Astrocyte of the cerebellum (primary cell): ENCODE results near the gene MUC13.

Experiments used
- DNase-seq: peaks from one replicate; pipeline ENCODE4 v3.0.0-alpha.2; 2011; ENCODE audit warnings: low read depth
- H3K4me3 ChIP-seq: 2 replicates; pipeline ENCODE4 v1.5.1; 2011; ENCODE audit warnings: mild to moderate bottlenecking, low read depth, low read length, moderate library complexity
- in situ Hi-C: cut with HindIII; loops from 2 replicates; pipeline ENCODE4 v1.10.0; 2017; ENCODE audit warnings: low sequenced_read_pairs
- TF ChIP-seq, protein P1 (sequence below): IDR thresholded peaks from 2 replicates; pipeline ENCODE4 v1.5.1; 2012; ENCODE audit warnings: low read length, low read depth, moderate library complexity, mild to moderate bottlenecking; ENCODE audit errors: missing control alignments

The MUC13 gene

DNA sequence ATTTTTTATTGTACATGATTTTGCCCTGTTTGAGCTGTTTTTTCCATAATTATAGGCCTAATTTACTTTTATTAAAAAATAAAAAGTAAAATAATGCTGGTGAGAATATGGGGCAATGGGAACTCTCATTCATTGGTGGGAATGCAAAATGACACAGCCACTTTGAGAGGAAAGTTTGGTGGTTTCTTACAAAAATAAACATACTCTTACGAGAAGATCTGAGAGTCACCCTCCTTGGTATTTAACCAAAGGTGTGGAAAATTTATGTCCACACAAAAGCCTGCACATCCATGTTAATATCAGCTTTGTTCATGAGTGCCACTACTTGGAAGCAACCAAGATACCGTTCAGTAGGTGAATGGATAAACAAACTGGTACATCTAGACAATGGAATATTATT, 9.8 kb downstream of the MUC13 start:
- DNase-seq, result no peak
- in situ Hi-C loops, result no loop called here
- no peak overlapping the region for H3K4me3 ChIP-seq
- TF ChIP-seq, protein P1, sequence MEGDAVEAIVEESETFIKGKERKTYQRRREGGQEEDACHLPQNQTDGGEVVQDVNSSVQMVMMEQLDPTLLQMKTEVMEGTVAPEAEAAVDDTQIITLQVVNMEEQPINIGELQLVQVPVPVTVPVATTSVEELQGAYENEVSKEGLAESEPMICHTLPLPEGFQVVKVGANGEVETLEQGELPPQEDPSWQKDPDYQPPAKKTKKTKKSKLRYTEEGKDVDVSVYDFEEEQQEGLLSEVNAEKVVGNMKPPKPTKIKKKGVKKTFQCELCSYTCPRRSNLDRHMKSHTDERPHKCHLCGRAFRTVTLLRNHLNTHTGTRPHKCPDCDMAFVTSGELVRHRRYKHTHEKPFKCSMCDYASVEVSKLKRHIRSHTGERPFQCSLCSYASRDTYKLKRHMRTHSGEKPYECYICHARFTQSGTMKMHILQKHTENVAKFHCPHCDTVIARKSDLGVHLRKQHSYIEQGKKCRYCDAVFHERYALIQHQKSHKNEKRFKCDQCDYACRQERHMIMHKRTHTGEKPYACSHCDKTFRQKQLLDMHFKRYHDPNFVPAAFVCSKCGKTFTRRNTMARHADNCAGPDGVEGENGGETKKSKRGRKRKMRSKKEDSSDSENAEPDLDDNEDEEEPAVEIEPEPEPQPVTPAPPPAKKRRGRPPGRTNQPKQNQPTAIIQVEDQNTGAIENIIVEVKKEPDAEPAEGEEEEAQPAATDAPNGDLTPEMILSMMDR, result no peak

DNA sequence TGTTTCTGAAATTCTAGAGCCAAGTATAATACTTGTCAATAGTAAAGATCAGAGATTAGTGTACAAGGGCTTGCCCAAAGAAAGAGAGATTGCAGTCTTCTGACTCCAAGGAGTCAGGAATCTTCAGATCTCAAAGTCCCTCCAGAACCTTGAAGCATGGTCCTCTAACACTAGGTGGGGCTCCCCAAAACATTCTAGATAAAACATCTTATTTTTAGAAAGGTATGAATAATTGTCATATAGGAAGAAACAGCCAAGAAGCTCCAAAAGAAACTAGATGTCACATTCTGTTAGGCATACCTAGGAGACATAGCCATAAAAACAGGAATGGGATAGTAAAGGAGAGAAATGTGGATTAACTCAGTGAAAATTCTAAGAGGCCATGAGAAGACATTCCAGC, 10.7 kb downstream of the MUC13 start:
- in situ Hi-C loops, result no loop called here
- DNase-seq, result no peak
- no peak overlapping the region for H3K4me3 ChIP-seq
- TF ChIP-seq, protein P1, result peak; percentile 29

DNA sequence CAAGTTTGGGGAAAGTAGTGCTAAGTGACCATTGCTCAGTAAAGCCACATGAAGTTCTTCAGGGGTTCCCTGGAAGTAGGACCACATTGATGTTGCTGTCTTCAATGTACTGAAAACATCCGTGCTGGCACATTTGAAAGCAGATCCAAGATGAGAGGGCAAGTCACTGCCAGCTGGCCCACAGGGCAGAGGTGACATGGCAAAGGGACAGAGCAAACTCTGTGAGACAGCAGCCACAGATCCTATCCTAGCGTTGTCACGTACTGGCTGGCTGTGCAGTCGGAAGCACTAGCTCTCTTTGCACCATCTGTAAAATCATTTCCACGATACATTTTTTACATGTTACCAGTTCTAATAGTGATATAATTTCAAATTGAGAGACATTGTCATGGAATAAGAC, 13.8 kb downstream of the MUC13 start:
- DNase-seq, result no peak
- in situ Hi-C loops, result no loop called here

GRCh38 chr3:124919756-124920155, 14.8 kb downstream of the MUC13 start:
- in situ Hi-C loops, result no loop called here
- no peak overlapping the region for H3K4me3 ChIP-seq
- DNase-seq, result no peak
- TF ChIP-seq, protein P1, result no peak

More for the DNA sequence above, 13.8 kb downstream of the MUC13 start:
- TF ChIP-seq, protein P1, result no peak
- H3K4me3 ChIP-seq, result no peak overlapping the region

DNA sequence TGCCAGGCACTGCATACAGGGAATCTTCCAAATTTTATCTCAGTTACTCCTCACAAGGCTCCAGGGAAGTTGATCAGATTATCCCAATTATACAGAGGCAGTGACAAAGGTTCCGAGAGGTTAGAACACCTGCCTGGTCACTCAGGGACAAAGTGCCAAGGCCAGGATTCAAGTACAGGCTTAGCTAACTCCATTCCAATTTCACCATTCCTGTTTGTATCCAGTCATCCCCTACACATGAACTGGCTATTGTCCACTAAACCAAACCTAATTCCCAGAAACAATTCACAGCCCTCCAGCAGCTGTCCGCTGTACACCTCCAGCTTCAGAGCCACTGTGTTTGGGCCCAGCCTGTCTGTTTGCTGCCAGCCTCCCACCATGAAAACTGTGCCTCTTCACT, 16.0 kb downstream of the MUC13 start:
- no peak for DNase-seq
- TF ChIP-seq, protein P1, result no peak
- no peak overlapping the region for H3K4me3 ChIP-seq
- in situ Hi-C loops, result no loop called here

GRCh38 chr3:124916837-124917409, 17.6 kb downstream of the MUC13 start:
- TF ChIP-seq, protein P1, result no peak
- DNase-seq, result no peak
- in situ Hi-C loops, result no loop called here
- H3K4me3 ChIP-seq, result no peak overlapping the region
